Heart left ventricle (tissue), 13 donors: Measurements from ENCODE around the gene KIF13A.

Experiments
- POLR2A ChIP-seq, 2 donors: fragments of 450-650 bp; IDR thresholded peaks; one replicate each; pipeline ENCODE4 v1.6.1; 2017; ENCODE audit warnings: antibody characterized with exemption in 2 of 2, mild to moderate bottlenecking in 2 of 2, moderate library complexity in 2 of 2
- TF ChIP-seq, protein P1 (sequence below), 12 donors: fragments of 200-600 bp; sonication (generic) in 4 of 12; IDR thresholded peaks; one replicate each; pipeline versions ENCODE4 v1.5.0 to v1.8.0; 2018 to 2022; ENCODE audit warnings: antibody characterized with exemption in 12 of 12, mild to moderate bottlenecking in 5 of 12
- donor health status: ischemic (EF 13 %, LVEDD 7.1; RV severe dilation, severe dysfunction).
- donor health status: DM: no; HTN: yes; CAD: no.
- donor health status: DM: no; HTN: no; CAD: no.
- donor health status: ischemic (EF 25% LVEDD 6.9; RV normal size, moderate dysfunction).
- donor health status: ischemic (EF 25% LVEDD 5.7; RV mildly dilated, moderate dysfunction).
- donor health status: ischemic (EF 35%, LVEDD 5.7; RV mildly dilated, moderate dysfunction).
- donor health status: nonischemic (EF 11% LVEDD 7.7; RV severe dilation, severe dysfunction).
- donor health status: DM: yes; HTN: yes; CAD: no.
- donor health status: PGD.
- donor health status: ischemic (EF 29% LVEDD 5.4; RV normal size, mild dysfunction).
- donor health status: nonischemic (EF 23%, LVEDD 6.1; RV moderate dilation, normal function).

DNA sequence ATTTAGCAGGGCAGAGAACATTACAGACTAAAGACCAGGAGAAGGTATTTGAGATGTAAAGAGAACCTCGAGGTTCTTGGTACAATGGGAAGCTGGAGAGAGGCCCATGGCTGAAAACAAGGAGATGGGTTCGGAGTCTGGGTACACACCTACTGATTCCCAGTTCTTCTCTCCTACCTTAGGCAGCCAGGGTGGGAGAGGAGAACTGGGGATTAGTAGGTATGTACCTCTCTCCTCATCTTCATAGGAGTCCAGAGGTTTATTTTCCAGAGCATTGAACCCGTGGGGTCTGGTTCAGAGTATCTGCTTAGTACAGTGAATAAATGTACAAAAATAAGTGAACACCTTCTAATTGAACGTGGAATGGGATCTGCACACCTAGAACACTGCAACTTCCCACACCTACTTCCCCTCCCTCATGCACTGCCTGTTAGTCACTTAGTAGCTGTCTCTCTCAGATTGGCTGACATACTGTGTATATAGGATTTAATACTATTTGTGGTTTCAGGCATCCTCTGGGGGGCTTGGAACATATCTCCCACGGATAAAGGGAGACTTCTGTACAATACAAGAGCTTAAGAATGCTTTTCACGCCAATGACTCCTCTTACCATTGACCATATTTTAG lies 257.2 kb downstream of the KIF13A start:
- TF ChIP-seq POLR2A (IDR thresholded peaks at IDR 0.05): no peak
- TF ChIP-seq, protein P1, sequence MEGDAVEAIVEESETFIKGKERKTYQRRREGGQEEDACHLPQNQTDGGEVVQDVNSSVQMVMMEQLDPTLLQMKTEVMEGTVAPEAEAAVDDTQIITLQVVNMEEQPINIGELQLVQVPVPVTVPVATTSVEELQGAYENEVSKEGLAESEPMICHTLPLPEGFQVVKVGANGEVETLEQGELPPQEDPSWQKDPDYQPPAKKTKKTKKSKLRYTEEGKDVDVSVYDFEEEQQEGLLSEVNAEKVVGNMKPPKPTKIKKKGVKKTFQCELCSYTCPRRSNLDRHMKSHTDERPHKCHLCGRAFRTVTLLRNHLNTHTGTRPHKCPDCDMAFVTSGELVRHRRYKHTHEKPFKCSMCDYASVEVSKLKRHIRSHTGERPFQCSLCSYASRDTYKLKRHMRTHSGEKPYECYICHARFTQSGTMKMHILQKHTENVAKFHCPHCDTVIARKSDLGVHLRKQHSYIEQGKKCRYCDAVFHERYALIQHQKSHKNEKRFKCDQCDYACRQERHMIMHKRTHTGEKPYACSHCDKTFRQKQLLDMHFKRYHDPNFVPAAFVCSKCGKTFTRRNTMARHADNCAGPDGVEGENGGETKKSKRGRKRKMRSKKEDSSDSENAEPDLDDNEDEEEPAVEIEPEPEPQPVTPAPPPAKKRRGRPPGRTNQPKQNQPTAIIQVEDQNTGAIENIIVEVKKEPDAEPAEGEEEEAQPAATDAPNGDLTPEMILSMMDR (IDR thresholded peaks at IDR 0.05): no peak
